ENCODE data around the gene BCKDK.
"Not testable (repeated sequence)": the region's sequence is repeated elsewhere in the genome, so short reads cannot be mapped to it uniquely, and the experiment has no call there.

BCKDK gene

DNA sequence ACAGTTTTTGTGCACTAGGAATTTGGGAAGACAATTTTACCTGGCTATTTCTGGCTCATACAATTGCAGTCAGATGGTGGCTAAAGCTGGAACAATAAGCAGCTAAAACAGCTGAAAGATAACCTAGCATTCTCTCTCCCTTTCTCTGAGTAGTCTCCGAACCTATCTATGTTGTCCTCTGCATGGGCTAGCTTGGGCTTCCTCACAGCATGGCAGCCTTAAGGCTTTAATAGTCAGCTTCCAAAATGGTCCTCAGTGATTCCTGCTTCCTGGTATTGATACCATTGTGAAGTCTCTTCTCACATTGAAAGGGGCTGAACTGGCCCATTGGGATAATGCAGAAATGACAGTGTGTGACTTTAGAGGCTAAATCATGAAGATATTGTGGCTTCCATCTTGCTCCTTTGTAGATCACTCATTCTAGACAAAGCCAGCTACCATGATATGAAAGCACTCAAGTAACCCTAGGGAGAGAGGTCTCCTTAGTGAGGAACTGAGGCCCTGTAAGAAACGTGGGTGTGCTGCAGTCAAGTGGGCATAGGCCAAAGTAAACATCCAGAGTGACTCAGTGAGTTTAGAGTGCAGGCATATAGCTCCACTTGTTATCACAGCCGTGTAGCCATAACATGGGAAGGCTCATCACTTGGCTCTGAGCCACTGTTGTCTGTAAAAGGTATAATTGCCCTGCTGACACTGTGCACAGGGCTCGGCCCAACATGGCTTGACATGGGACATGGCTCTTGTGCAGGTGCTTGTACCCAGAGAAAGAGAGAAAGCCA lies 8.1 kb upstream of the BCKDK start:
- ATAC-seq = no peak
- TF ChIP-seq ZFP3 (CRISPR knock-in tag; IDR thresholded peaks at IDR 0.05) (no peak), ESRRG (CRISPR knock-in tag; IDR thresholded peaks at IDR 0.05) (no peak), ZFP30 (CRISPR knock-in tag; IDR thresholded peaks at IDR 0.05) (no peak), ZNF70 (CRISPR knock-in tag; IDR thresholded peaks at IDR 0.05) (no peak), BACH2 (CRISPR knock-in tag; IDR thresholded peaks at IDR 0.05; ENCODE audit: borderline replicate concordance) (no peak), ZC3H10 (CRISPR knock-in tag; IDR thresholded peaks at IDR 0.05) (no peak), ARNTL (CRISPR knock-in tag; IDR thresholded peaks at IDR 0.05; ENCODE audit: borderline replicate concordance, low read depth) (no peak), ZNF565 (CRISPR knock-in tag; conservative IDR thresholded peaks at IDR 0.05; ENCODE audit: low read depth) (no peak), CSDC2 (CRISPR knock-in tag; IDR thresholded peaks at IDR 0.05) (no peak)
- TF ChIP-seq, protein P1, sequence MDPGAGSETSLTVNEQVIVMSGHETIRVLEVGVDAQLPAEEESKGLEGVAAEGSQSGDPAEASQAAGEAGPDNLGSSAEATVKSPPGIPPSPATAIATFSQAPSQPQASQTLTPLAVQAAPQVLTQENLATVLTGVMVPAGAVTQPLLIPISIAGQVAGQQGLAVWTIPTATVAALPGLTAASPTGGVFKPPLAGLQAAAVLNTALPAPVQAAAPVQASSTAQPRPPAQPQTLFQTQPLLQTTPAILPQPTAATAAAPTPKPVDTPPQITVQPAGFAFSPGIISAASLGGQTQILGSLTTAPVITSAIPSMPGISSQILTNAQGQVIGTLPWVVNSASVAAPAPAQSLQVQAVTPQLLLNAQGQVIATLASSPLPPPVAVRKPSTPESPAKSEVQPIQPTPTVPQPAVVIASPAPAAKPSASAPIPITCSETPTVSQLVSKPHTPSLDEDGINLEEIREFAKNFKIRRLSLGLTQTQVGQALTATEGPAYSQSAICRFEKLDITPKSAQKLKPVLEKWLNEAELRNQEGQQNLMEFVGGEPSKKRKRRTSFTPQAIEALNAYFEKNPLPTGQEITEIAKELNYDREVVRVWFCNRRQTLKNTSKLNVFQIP (CRISPR knock-in tag; IDR thresholded peaks at IDR 0.05; ENCODE audit: borderline replicate concordance, low read depth) = no peak
- TF ChIP-seq, protein P2, sequence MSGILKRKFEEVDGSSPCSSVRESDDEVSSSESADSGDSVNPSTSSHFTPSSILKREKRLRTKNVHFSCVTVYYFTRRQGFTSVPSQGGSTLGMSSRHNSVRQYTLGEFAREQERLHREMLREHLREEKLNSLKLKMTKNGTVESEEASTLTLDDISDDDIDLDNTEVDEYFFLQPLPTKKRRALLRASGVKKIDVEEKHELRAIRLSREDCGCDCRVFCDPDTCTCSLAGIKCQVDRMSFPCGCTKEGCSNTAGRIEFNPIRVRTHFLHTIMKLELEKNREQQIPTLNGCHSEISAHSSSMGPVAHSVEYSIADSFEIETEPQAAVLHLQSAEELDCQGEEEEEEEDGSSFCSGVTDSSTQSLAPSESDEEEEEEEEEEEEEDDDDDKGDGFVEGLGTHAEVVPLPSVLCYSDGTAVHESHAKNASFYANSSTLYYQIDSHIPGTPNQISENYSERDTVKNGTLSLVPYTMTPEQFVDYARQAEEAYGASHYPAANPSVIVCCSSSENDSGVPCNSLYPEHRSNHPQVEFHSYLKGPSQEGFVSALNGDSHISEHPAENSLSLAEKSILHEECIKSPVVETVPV (CRISPR knock-in tag; IDR thresholded peaks at IDR 0.05) = no peak

DNA sequence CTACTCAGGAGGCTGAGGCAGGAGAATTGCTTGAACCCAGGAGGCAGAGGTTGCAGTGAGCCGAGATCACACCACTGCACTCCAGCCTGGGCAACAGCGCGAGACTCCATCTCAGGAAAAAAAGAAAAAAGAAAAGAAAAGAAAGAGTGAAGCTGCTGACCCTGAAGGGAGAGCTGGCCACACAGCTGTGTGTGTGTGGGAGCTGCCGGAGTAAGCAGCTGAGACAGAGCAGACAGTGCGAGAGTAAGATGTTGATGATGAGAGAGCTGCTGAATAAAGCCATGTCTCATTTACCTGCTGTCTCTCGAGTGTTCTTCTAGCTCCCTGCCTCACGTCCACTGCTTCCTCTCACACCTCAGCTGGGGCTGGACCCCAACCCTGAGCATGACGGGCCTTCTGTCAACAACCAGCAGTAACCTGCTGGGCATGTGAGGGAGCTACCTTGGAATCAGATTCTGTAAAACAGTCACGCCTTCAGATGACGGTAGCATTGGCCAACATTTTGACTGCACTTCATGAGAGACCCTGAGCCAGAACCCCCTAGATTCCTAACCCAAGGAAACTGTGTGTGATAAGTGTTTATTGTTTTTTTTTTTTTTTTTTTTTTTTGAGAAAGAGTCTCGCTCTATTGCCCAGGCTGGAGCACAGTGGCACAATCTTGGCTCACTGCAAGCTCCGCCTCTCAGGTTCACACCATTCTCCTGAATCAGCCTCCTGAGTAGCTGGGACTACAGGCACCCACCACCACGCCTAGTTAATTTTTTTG lies 7.1 kb upstream of the BCKDK start:
- ATAC-seq = not testable (repeated sequence)

DNA sequence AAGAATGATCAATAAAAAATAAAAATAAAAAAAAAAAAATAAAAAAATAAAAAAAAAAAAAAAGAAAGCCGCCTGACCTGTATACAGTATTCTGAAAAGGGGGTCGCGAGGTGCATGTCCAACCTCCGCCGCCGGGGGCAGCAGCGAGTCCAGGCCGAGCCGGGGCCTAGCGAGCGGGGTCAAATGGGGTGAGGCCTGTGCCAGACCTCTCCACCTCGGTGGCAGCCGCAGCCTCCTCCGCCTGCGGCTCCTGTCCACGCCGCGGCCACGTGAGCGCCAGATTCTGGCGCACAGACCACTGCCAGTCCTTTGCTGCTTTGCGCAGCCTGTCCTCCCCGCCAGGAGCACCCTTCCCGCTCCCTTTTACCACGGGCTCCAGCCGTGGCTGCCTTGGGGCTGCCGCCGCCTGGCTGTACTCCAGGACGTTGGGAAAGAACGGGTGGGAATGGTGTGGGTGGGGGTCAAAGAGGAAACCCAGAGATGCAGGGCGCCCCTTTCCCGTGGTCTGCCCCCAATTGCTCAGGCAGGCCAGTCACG lies 2.4 kb upstream of the BCKDK start:
- ATAC-seq = peak; percentile 51

More for the DNA sequence above, 2.4 kb upstream of the BCKDK start:
- TF ChIP-seq, protein P3, sequence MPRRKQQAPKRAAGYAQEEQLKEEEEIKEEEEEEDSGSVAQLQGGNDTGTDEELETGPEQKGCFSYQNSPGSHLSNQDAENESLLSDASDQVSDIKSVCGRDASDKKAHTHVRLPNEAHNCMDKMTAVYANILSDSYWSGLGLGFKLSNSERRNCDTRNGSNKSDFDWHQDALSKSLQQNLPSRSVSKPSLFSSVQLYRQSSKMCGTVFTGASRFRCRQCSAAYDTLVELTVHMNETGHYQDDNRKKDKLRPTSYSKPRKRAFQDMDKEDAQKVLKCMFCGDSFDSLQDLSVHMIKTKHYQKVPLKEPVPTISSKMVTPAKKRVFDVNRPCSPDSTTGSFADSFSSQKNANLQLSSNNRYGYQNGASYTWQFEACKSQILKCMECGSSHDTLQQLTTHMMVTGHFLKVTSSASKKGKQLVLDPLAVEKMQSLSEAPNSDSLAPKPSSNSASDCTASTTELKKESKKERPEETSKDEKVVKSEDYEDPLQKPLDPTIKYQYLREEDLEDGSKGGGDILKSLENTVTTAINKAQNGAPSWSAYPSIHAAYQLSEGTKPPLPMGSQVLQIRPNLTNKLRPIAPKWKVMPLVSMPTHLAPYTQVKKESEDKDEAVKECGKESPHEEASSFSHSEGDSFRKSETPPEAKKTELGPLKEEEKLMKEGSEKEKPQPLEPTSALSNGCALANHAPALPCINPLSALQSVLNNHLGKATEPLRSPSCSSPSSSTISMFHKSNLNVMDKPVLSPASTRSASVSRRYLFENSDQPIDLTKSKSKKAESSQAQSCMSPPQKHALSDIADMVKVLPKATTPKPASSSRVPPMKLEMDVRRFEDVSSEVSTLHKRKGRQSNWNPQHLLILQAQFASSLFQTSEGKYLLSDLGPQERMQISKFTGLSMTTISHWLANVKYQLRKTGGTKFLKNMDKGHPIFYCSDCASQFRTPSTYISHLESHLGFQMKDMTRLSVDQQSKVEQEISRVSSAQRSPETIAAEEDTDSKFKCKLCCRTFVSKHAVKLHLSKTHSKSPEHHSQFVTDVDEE (CRISPR knock-in tag; IDR thresholded peaks at IDR 0.05) = peak; percentile 79
- TF ChIP-seq ESRRG (CRISPR knock-in tag; IDR thresholded peaks at IDR 0.05) = no peak
- TF ChIP-seq, protein P4, sequence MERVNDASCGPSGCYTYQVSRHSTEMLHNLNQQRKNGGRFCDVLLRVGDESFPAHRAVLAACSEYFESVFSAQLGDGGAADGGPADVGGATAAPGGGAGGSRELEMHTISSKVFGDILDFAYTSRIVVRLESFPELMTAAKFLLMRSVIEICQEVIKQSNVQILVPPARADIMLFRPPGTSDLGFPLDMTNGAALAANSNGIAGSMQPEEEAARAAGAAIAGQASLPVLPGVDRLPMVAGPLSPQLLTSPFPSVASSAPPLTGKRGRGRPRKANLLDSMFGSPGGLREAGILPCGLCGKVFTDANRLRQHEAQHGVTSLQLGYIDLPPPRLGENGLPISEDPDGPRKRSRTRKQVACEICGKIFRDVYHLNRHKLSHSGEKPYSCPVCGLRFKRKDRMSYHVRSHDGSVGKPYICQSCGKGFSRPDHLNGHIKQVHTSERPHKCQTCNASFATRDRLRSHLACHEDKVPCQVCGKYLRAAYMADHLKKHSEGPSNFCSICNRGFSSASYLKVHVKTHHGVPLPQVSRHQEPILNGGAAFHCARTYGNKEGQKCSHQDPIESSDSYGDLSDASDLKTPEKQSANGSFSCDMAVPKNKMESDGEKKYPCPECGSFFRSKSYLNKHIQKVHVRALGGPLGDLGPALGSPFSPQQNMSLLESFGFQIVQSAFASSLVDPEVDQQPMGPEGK (CRISPR knock-in tag; IDR thresholded peaks at IDR 0.05; ENCODE audit: borderline replicate concordance) = no peak
- peak; percentile 63; the same call in 1 of the 2 replicates for TF ChIP-seq ZNF70 (CRISPR knock-in tag; IDR thresholded peaks at IDR 0.05)
- TF ChIP-seq, protein P1 (CRISPR knock-in tag; IDR thresholded peaks at IDR 0.05; ENCODE audit: borderline replicate concordance, low read depth) = no peak
- TF ChIP-seq ZNF565 (CRISPR knock-in tag; conservative IDR thresholded peaks at IDR 0.05; ENCODE audit: low read depth) = no peak
- no peak for TF ChIP-seq BACH2 (CRISPR knock-in tag; IDR thresholded peaks at IDR 0.05; ENCODE audit: borderline replicate concordance)
- no peak for TF ChIP-seq TOX (CRISPR knock-in tag; IDR thresholded peaks at IDR 0.05; ENCODE audit: borderline replicate concordance)
- TF ChIP-seq GLIS3 (CRISPR knock-in tag; IDR thresholded peaks at IDR 0.05) = no peak
- TF ChIP-seq, protein P2 (CRISPR knock-in tag; IDR thresholded peaks at IDR 0.05) = no peak
- TF ChIP-seq ISL1 (CRISPR knock-in tag; IDR thresholded peaks at IDR 0.05) = no peak
- TF ChIP-seq, protein P5, sequence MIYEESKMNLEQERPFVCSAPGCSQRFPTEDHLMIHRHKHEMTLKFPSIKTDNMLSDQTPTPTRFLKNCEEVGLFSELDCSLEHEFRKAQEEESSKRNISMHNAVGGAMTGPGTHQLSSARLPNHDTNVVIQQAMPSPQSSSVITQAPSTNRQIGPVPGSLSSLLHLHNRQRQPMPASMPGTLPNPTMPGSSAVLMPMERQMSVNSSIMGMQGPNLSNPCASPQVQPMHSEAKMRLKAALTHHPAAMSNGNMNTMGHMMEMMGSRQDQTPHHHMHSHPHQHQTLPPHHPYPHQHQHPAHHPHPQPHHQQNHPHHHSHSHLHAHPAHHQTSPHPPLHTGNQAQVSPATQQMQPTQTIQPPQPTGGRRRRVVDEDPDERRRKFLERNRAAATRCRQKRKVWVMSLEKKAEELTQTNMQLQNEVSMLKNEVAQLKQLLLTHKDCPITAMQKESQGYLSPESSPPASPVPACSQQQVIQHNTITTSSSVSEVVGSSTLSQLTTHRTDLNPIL (CRISPR knock-in tag; IDR thresholded peaks at IDR 0.05; ENCODE audit: low read depth) = no peak
- no peak for TF ChIP-seq ZNF8 (CRISPR knock-in tag; IDR thresholded peaks at IDR 0.05)
- peak; percentile 44; the same call in 1 of the 2 replicates for TF ChIP-seq SNAI2 (CRISPR knock-in tag; IDR thresholded peaks at IDR 0.05)
- no peak for TF ChIP-seq ZC3H10 (CRISPR knock-in tag; IDR thresholded peaks at IDR 0.05)
- TF ChIP-seq ARNTL (CRISPR knock-in tag; IDR thresholded peaks at IDR 0.05; ENCODE audit: borderline replicate concordance, low read depth) = no peak
- TF ChIP-seq CSDC2 (CRISPR knock-in tag; IDR thresholded peaks at IDR 0.05) = no peak
- TF ChIP-seq OSR1 (CRISPR knock-in tag; IDR thresholded peaks at IDR 0.05) = no peak
